Peyer's patch (tissue), 4 donors: ENCODE data around the gene PRR35. TPM values are rescaled to one million over a fixed set of nuclear protein-coding genes. Genes with fewer than 3 reads are reported as not detected.

Source experiments
- DNase-seq, 3 donors: peaks; one replicate each; pipeline ENCODE4 v3.0.0-alpha.2; 2017 to 2019
- H3K27ac ChIP-seq, 4 donors: fragments of 200-600 bp; sonication (generic); one replicate each; pipeline ENCODE4 v1.5.1; 2016 to 2019
- H3K27me3 ChIP-seq, 2 donors: fragments of 200-600 bp; sonication (generic); one replicate each; pipeline ENCODE4 v1.5.1; 2019
- H3K36me3 ChIP-seq, 3 donors: fragments of 200-600 bp; sonication (generic); one replicate each; pipeline ENCODE4 v1.5.1; 2016 to 2019
- H3K4me1 ChIP-seq, 4 donors: fragments of 200-600 bp; sonication (generic); one replicate each; pipeline ENCODE4 v1.5.1; 2016 to 2019
- H3K4me3 ChIP-seq, 4 donors: fragments of 200-600 bp; sonication (generic); 1 replicate in 3 of 4; 2 replicates in 1 of 4; pipeline ENCODE4 v1.5.1; 2016 to 2019; ENCODE audit warnings: mild to moderate bottlenecking in 1 of 4
- H3K9me3 ChIP-seq, 4 donors: fragments of 200-600 bp; sonication (generic); one replicate each; pipeline ENCODE4 v1.5.1; 2016 to 2019; ENCODE audit warnings: mild to moderate bottlenecking in 1 of 4
- CTCF ChIP-seq, 6 experiments: fragments of 450-650 bp in 4 of 6; fragments of 200-600 bp in 2 of 6; sonication (generic) in 1 of 6; IDR thresholded peaks; one replicate each; pipeline ENCODE4 v1.5.1; 2017 to 2019; ENCODE audit warnings: antibody characterized with exemption in 6 of 6, mild to moderate bottlenecking in 3 of 6, moderate library complexity in 1 of 6
- POLR2A ChIP-seq, 2 donors: fragments of 450-650 bp; IDR thresholded peaks; one replicate each; pipeline ENCODE4 v1.5.1; 2017; ENCODE audit warnings: antibody characterized with exemption in 2 of 2, mild to moderate bottlenecking in 2 of 2, moderate library complexity in 2 of 2
- small RNA-seq, 2 donors: library from RNA; depleted of rRNA; stranded (forward); fragments of <200 nt; gene quantifications; one replicate each; pipeline ENCODE3, GENCODE V24; 2016
- total RNA-seq, 4 donors: library from RNA; depleted of rRNA; stranded (reverse); fragments of >200 nt; gene quantifications; one replicate each; pipeline ENCODE4 v1.1.0, GENCODE V29; 2016

The PRR35 gene
- total RNA-seq, 4 donors from 2014 or later: not detected

DNA sequence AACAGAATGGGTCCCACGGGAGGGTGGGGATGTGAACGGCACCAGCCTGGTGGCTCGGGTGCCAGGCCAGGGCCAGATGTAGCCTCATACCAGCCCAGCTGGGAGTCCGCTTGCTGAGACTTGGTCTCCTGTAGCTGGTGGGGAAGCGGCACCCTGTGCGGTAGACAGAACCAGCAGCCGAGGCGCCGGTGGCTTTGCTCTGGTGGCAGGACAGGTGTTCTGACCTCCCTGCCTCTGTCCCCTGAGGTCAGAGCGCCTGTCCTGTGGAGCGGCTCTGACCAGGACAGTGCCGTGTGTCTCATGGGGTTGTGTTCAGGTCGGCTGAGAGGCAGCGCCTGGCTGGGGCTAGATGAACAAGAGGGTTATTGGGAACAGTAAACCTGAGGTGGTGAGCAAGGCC, 49.8 kb downstream of the PRR35 start:
- DNase-seq: no peak
- no peaks in the 10 kb centered on the region for H3K27me3 ChIP-seq
- H3K4me3 ChIP-seq: no peak overlapping the region
- peaks cover 0 to 11% (median 2%) of the 10 kb centered on the region in 4 donors for H3K4me1 ChIP-seq
- H3K36me3 ChIP-seq: no peaks in the 10 kb centered on the region
- TF ChIP-seq CTCF (IDR thresholded peaks at IDR 0.05) (no peak), POLR2A (IDR thresholded peaks at IDR 0.05) (no peak)
- no peak overlapping the region for H3K27ac ChIP-seq
- no peaks in the 10 kb centered on the region for H3K9me3 ChIP-seq

DNA sequence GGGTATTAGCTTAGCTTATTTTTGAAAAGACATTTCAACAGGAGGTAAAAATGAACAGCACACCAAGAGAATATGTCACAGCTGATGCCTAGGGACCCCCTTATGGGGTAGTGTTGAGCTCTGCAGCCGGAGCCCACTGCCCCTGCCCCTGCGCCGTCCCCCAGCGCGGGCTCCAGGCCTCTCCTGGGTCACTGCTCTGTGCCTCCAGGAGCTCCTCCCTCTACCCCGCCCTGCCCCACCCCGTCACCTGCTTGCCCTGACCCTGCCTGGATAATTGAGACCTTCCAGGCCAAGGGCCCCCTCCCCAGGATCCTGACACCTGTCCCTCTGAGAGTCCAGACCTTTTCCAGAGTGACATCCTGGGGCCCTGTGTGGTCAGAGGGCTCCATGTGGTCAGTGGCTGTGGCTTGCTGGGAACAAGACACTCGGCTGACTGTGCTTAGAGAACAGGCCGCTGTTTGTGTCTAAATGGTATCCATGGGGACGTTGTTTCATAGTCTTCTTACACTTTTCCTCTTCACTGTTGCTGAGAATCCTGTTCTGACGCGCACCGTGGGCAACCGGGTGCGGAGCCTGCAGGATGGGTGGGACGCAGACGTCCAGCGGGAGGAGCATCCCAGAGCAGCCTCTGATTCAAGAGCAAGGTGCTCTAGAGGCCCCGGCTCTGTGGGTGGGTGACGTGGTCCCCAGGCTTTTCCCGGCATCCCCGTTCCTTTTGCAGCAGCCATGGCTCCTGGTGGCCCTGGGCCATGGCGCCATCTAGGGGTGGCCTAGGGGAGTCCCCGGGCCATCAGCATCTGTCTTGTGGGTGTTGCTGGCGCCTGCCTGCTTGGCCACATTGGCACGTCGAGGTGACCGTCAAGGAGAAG, 50.6 kb downstream of the PRR35 start:
- no peak for TF ChIP-seq POLR2A (IDR thresholded peaks at IDR 0.05)
- peak; percentile 2 to 80 (median 74) for TF ChIP-seq CTCF (IDR thresholded peaks at IDR 0.05)
- peak; percentile 43 to 75 (median 68) for DNase-seq
- Histone ChIP-seq H3K4me1 (peaks cover 0 to 18% (median 2%) of the 10 kb centered on the region in 4 donors), H3K4me3 (no peak overlapping the region), H3K36me3 (no peaks in the 10 kb centered on the region), H3K9me3 (no peaks in the 10 kb centered on the region), H3K27ac (no peak overlapping the region), H3K27me3 (no peaks in the 10 kb centered on the region)

- DNase-seq: no peak
- TF ChIP-seq POLR2A (IDR thresholded peaks at IDR 0.05) (no peak), CTCF (IDR thresholded peaks at IDR 0.05) (no peak)
- no peaks in the 10 kb centered on the region for H3K27me3 ChIP-seq
- H3K27ac ChIP-seq: no peak overlapping the region
- H3K4me1 ChIP-seq: peaks cover 0 to 27% (median 2%) of the 10 kb centered on the region in 4 donors
- H3K4me3 ChIP-seq: no peak overlapping the region
- no peaks in the 10 kb centered on the region for H3K9me3 ChIP-seq
- H3K36me3 ChIP-seq: peaks cover 0 to 4% (median 0%) of the 10 kb centered on the region in 3 donors
Measured at GRCh38 chr16:615122-615521, 54.9 kb downstream of the PRR35 start.

Small RNA genes within 50 kb of the gene (small RNA-seq; reads per million reads assigned to genes)
- 0.12 to 0.19 reads per million in 2 donors for gene MIR3176
- gene MIR5587: 0 reads per million in 2 donors
- gene Z98883.1: 0 reads per million in 2 donors

Other genes with a start within 250 kb of the PRR35 start
- gene AXIN1, start 207.7 kb upstream of the PRR35 start, total RNA-seq: 10 to 100 TPM; 31.4 to 47.2 (median 37.3) TPM
- 10 to 100 TPM; 58.3 to 73.4 (median 61.3) TPM for gene MRPL28, start 189.9 kb upstream of the PRR35 start, total RNA-seq
- 100 to 1,000 TPM; 130 to 211 (median 166) TPM for gene PGAP6, start 178.4 kb upstream of the PRR35 start, total RNA-seq
- 10 to 100 TPM in 3 of 4 donors, 1 to 10 TPM in 1; 9.6 to 65.2 (median 29.5) TPM for gene NME4, start 163.2 kb upstream of the PRR35 start, total RNA-seq
- 100 to 1,000 TPM in 2 of 4 donors, 10 to 100 TPM in 2; 32.2 to 154 (median 105) TPM for gene DECR2, start 158.5 kb upstream of the PRR35 start, total RNA-seq
- gene RAB11FIP3, start 134.7 kb upstream of the PRR35 start, total RNA-seq: 100 to 1,000 TPM in 2 of 4 donors, 10 to 100 TPM in 2; 55.5 to 136 (median 106) TPM
- 100 to 1,000 TPM in 3 of 4 donors, 10 to 100 TPM in 1; 50.3 to 249 (median 167) TPM for gene CAPN15, start 32.7 kb upstream of the PRR35 start, total RNA-seq
- 10 to 100 TPM in 1 of 4 donors, 1 to 10 TPM in 3; 1.2 to 17.3 (median 1.5) TPM for gene NHLRC4, start 6.6 kb downstream of the PRR35 start, total RNA-seq
- gene PIGQ, start 9.6 kb downstream of the PRR35 start, total RNA-seq: 10 to 100 TPM; 33.1 to 65.6 (median 55.2) TPM
- 10 to 100 TPM; 27.2 to 83.6 (median 62.7) TPM for gene RAB40C, start 29.7 kb downstream of the PRR35 start, total RNA-seq
- gene WFIKKN1, start 70.6 kb downstream of the PRR35 start, total RNA-seq: 1 to 10 TPM; 2.5 to 6.2 (median 3.8) TPM
- gene METTL26, start 75.9 kb downstream of the PRR35 start, total RNA-seq: 100 to 1,000 TPM in 1 of 4 donors, 10 to 100 TPM in 3; 44.5 to 153 (median 60.2) TPM
- gene MCRIP2, start 81.4 kb downstream of the PRR35 start, total RNA-seq: 100 to 1,000 TPM; 114 to 260 (median 222) TPM
- 100 to 1,000 TPM in 2 of 4 donors, 10 to 100 TPM in 2; 29.8 to 154 (median 73.6) TPM for gene WDR90, start 89.0 kb downstream of the PRR35 start, total RNA-seq
- gene RHOT2, start 107.7 kb downstream of the PRR35 start, total RNA-seq: 100 to 1,000 TPM; 110 to 416 (median 239) TPM
- 10 to 100 TPM in 2 of 4 donors, 1 to 10 TPM in 2; 4.1 to 13.6 (median 9.9) TPM for gene RHBDL1, start 115.3 kb downstream of the PRR35 start, total RNA-seq
- gene STUB1, start 120.0 kb downstream of the PRR35 start, total RNA-seq: 100 to 1,000 TPM in 3 of 4 donors, 10 to 100 TPM in 1; 96.0 to 291 (median 107) TPM
- 10 to 100 TPM; 45.6 to 56.1 (median 51.9) TPM for gene JMJD8, start 123.9 kb downstream of the PRR35 start, total RNA-seq
- 10 to 100 TPM in 3 of 4 donors, 1 to 10 TPM in 1; 8.3 to 20.4 (median 15.4) TPM for gene WDR24, start 130.0 kb downstream of the PRR35 start, total RNA-seq
- 1 to 10 TPM; 1.4 to 2.5 (median 1.9) TPM for gene FBXL16, start 145.4 kb downstream of the PRR35 start, total RNA-seq
- gene METRN, start 154.7 kb downstream of the PRR35 start, total RNA-seq: 10 to 100 TPM in 2 of 4 donors, 1 to 10 TPM in 2; 4.0 to 33.8 (median 8.9) TPM
- 10 to 100 TPM; 52.8 to 93.9 (median 72.0) TPM for gene ANTKMT, start 160.8 kb downstream of the PRR35 start, total RNA-seq
- 10 to 100 TPM in 1 of 4 donors, 1 to 10 TPM in 3; 2.1 to 13.2 (median 6.3) TPM for gene CCDC78, start 166.0 kb downstream of the PRR35 start, total RNA-seq
- gene HAGHL, start 166.7 kb downstream of the PRR35 start, total RNA-seq: 10 to 100 TPM in 1 of 4 donors, 1 to 10 TPM in 2, under 1 TPM in 1; 0.53 to 42.9 (median 3.4) TPM
- gene CIAO3, start 180.6 kb downstream of the PRR35 start, total RNA-seq: 100 to 1,000 TPM in 2 of 4 donors, 10 to 100 TPM in 2; 73.4 to 164 (median 117) TPM
- gene MSLN, start 200.3 kb downstream of the PRR35 start, total RNA-seq: 1 to 10 TPM in 3 of 4 donors, not detected in 1; 2.6 to 7.7 (median 5.4) TPM
- gene RPUSD1, start 228.0 kb downstream of the PRR35 start, total RNA-seq: 10 to 100 TPM; 31.0 to 42.1 (median 37.4) TPM
- gene CHTF18, start 228.2 kb downstream of the PRR35 start, total RNA-seq: 10 to 100 TPM; 12.1 to 91.6 (median 19.0) TPM
- 1 to 10 TPM in 1 of 4 donors, not detected in 3; 1.9 TPM for gene GNG13, start 240.3 kb downstream of the PRR35 start, total RNA-seq